ENCODE results near the gene GFI1.

The GFI1 gene

GRCh38 chr1:92480200-92480812, 6.4 kb downstream of the GFI1 start:
- no peak for TF ChIP-seq POLR2A (IDR thresholded peaks at IDR 0.05; ENCODE audit: extremely low read depth, insufficient read length)
- TF ChIP-seq MAX (IDR thresholded peaks at IDR 0.05; ENCODE audit: low read depth, low read length): peak; percentile 58
- TF ChIP-seq, protein P1, sequence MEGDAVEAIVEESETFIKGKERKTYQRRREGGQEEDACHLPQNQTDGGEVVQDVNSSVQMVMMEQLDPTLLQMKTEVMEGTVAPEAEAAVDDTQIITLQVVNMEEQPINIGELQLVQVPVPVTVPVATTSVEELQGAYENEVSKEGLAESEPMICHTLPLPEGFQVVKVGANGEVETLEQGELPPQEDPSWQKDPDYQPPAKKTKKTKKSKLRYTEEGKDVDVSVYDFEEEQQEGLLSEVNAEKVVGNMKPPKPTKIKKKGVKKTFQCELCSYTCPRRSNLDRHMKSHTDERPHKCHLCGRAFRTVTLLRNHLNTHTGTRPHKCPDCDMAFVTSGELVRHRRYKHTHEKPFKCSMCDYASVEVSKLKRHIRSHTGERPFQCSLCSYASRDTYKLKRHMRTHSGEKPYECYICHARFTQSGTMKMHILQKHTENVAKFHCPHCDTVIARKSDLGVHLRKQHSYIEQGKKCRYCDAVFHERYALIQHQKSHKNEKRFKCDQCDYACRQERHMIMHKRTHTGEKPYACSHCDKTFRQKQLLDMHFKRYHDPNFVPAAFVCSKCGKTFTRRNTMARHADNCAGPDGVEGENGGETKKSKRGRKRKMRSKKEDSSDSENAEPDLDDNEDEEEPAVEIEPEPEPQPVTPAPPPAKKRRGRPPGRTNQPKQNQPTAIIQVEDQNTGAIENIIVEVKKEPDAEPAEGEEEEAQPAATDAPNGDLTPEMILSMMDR (IDR thresholded peaks at IDR 0.05; ENCODE audit: low read depth, low read length): no peak
- 0 out of 2 replicates have a peak, but pooled peaks have one; percentile 14 for TF ChIP-seq MYC (IDR thresholded peaks at IDR 0.05; ENCODE audit: low read depth, low read length)
- H3K4me3 ChIP-seq (ENCODE audit: low read depth, low read length): peak overlapping the region; percentile 99
- DNase-seq (ENCODE audit: low read depth): peak; percentile 57

- H3K4me3 ChIP-seq (ENCODE audit: low read depth, low read length): peak overlapping the region; percentile 99
- no peak for TF ChIP-seq MYC (IDR thresholded peaks at IDR 0.05; ENCODE audit: low read depth, low read length)
- TF ChIP-seq, protein P1 (IDR thresholded peaks at IDR 0.05; ENCODE audit: low read depth, low read length): no peak
- TF ChIP-seq POLR2A (IDR thresholded peaks at IDR 0.05; ENCODE audit: extremely low read depth, insufficient read length): no peak
- TF ChIP-seq MAX (IDR thresholded peaks at IDR 0.05; ENCODE audit: low read depth, low read length): no peak
- no peak for DNase-seq (ENCODE audit: low read depth)
Observed at GRCh38 chr1:92479587-92479986, 7.1 kb downstream of the GFI1 start.

- peak overlapping the region; percentile 99 for H3K4me3 ChIP-seq (ENCODE audit: low read depth, low read length)
- DNase-seq (ENCODE audit: low read depth): peak; percentile 64
Observed at GRCh38 chr1:92478393-92478792, 8.3 kb downstream of the GFI1 start.

GRCh38 chr1:92476071-92476631, 10.6 kb downstream of the GFI1 start:
- peak; percentile 35 for TF ChIP-seq POLR2A (IDR thresholded peaks at IDR 0.05; ENCODE audit: extremely low read depth, insufficient read length)
- peak; percentile 98 for TF ChIP-seq MYC (IDR thresholded peaks at IDR 0.05; ENCODE audit: low read depth, low read length)
- TF ChIP-seq, protein P1 (IDR thresholded peaks at IDR 0.05; ENCODE audit: low read depth, low read length): no peak
- TF ChIP-seq MAX (IDR thresholded peaks at IDR 0.05; ENCODE audit: low read depth, low read length): peak; percentile 99
- H3K4me3 ChIP-seq (ENCODE audit: low read depth, low read length): peak overlapping the region; percentile 99
- DNase-seq (ENCODE audit: low read depth): peak; percentile 93

More at GRCh38 chr1:92478393-92478792, 8.3 kb downstream of the GFI1 start:
- TF ChIP-seq POLR2A (IDR thresholded peaks at IDR 0.05; ENCODE audit: extremely low read depth, insufficient read length): no peak
- TF ChIP-seq MAX (IDR thresholded peaks at IDR 0.05; ENCODE audit: low read depth, low read length): no peak
- TF ChIP-seq, protein P1 (IDR thresholded peaks at IDR 0.05; ENCODE audit: low read depth, low read length): no peak
- no peak for TF ChIP-seq MYC (IDR thresholded peaks at IDR 0.05; ENCODE audit: low read depth, low read length)

- DNase-seq (ENCODE audit: low read depth): no peak
- H3K4me3 ChIP-seq (ENCODE audit: low read depth, low read length): peak overlapping the region; percentile 53
- TF ChIP-seq MAX (IDR thresholded peaks at IDR 0.05; ENCODE audit: low read depth, low read length) (no peak), MYC (IDR thresholded peaks at IDR 0.05; ENCODE audit: low read depth, low read length) (no peak), POLR2A (IDR thresholded peaks at IDR 0.05; ENCODE audit: extremely low read depth, insufficient read length) (no peak)
- TF ChIP-seq, protein P1 (IDR thresholded peaks at IDR 0.05; ENCODE audit: low read depth, low read length): no peak
Observed at GRCh38 chr1:92475029-92475428, 11.7 kb downstream of the GFI1 start.
